C1 segment of cervical spinal cord (tissue), 14 donors: Measurements from ENCODE around the gene LPAR1.
"Not testable (repeated sequence)": the region's sequence is repeated elsewhere in the genome, so short reads cannot be mapped to it uniquely, and the experiment has no call there.

Source experiments
- DNase-seq, 14 donors: peaks; one replicate each; lab custom pipeline; 2025; lab: John Stamatoyannopoulos, UW

The LPAR1 gene

GRCh38 chr9:110876929-110877328 lies 161.3 kb downstream of the LPAR1 start:
- no peak for DNase-seq

GRCh38 chr9:110874963-110875674 lies 163.2 kb downstream of the LPAR1 start:
- peak in 9 of 14 donors; percentile 13 to 63 (median 37) for DNase-seq

- DNase-seq: no peak
Observed at GRCh38 chr9:110872920-110873319, 165.3 kb downstream of the LPAR1 start.

GRCh38 chr9:110871736-110872135 lies 166.5 kb downstream of the LPAR1 start:
- no peak for DNase-seq

GRCh38 chr9:110869931-110870330 lies 168.3 kb downstream of the LPAR1 start:
- DNase-seq: no peak

- no peak for DNase-seq
Observed at GRCh38 chr9:110864011-110864410, 174.3 kb downstream of the LPAR1 start.

- not testable (repeated sequence) for DNase-seq
Observed at GRCh38 chr9:110861370-110862110, 176.7 kb downstream of the LPAR1 start.

- no peak for DNase-seq
Observed at GRCh38 chr9:110856772-110857171, 181.5 kb downstream of the LPAR1 start.

- DNase-seq: no peak
Observed at GRCh38 chr9:110850401-110851135, 187.7 kb downstream of the LPAR1 start.

- DNase-seq: no peak
Observed at GRCh38 chr9:110847671-110848070, 190.6 kb downstream of the LPAR1 start.

- DNase-seq: no peak
Observed at GRCh38 chr9:110846215-110846614, 192.1 kb downstream of the LPAR1 start.

- DNase-seq: no peak
Observed at GRCh38 chr9:110844121-110844520, 194.1 kb downstream of the LPAR1 start.

- DNase-seq: no peak
Observed at GRCh38 chr9:110842986-110843385, 195.3 kb downstream of the LPAR1 start.

GRCh38 chr9:110842169-110842568 lies 196.1 kb downstream of the LPAR1 start:
- no peak for DNase-seq

GRCh38 chr9:110837401-110838005 lies 200.8 kb downstream of the LPAR1 start:
- DNase-seq: no peak

GRCh38 chr9:110835859-110836271 lies 202.4 kb downstream of the LPAR1 start:
- no peak for DNase-seq

GRCh38 chr9:110835404-110835803 lies 202.9 kb downstream of the LPAR1 start:
- DNase-seq: no peak

- DNase-seq: no peak
Observed at GRCh38 chr9:110832926-110833325, 205.3 kb downstream of the LPAR1 start.

- DNase-seq: no peak
Observed at GRCh38 chr9:110830495-110830894, 207.8 kb downstream of the LPAR1 start.

GRCh38 chr9:110828264-110828663 lies 210.0 kb downstream of the LPAR1 start:
- DNase-seq: peak in 4 of 14 donors; percentile 5 to 62 (median 20)

GRCh38 chr9:110826400-110826799 lies 211.9 kb downstream of the LPAR1 start:
- DNase-seq: not testable (repeated sequence)

GRCh38 chr9:110825950-110826349 lies 212.3 kb downstream of the LPAR1 start:
- DNase-seq: no peak
